K562 (cell line): Measurements from ENCODE around the gene IL17RA.

Experiments
- ARID2 ChIP-seq: fragments of 450-650 bp; IDR thresholded peaks from 2 replicates; pipeline ENCODE4 v1.6.1; 2017; ENCODE audit warnings: antibody characterized with exemption, mild to moderate bottlenecking
- GABPA ChIP-seq: fragments of 200-800 bp; sonication (Bioruptor generic); conservative IDR thresholded peaks from 2 replicates; pipeline ENCODE4 v1.6.1; 2016; ENCODE audit warnings: low read depth, missing genetic modification characterization, missing compliant biosample characterization
- GTF2E2 ChIP-seq: fragments of 200-800 bp; sonication (Bioruptor generic); IDR thresholded peaks from 2 replicates; pipeline ENCODE4 v1.6.1; 2016; ENCODE audit warnings: missing genetic modification characterization, missing compliant biosample characterization
- HBP1 ChIP-seq: fragments of 450-650 bp; formaldehyde crosslinking; IDR thresholded peaks from 2 replicates; pipeline ENCODE4 v1.4.0; 2022; ENCODE audit warnings: missing genetic modification characterization
- PHF8 ChIP-seq: fragments of 200-600 bp; sonication (generic); IDR thresholded peaks from 2 replicates; pipeline ENCODE4 v1.6.1; 2012; ENCODE audit warnings: mixed run types, mild to moderate bottlenecking, inconsistent platforms, low read length, moderate library complexity, borderline replicate concordance
- POLR2A ChIP-seq: fragments of 450-650 bp; conservative IDR thresholded peaks from 2 replicates; pipeline ENCODE4 v1.6.1; 2016
- POLR2AphosphoS5 ChIP-seq: IDR thresholded peaks from 2 replicates; pipeline ENCODE4 v1.6.1; 2011; ENCODE audit warnings: mild to moderate bottlenecking, low read depth, low read length, moderate library complexity; ENCODE audit not compliant: control insufficient read depth, insufficient read depth
- TAF1 ChIP-seq: IDR thresholded peaks from 2 replicates; pipeline ENCODE4 v1.6.1; 2011; ENCODE audit warnings: mild to moderate bottlenecking, low read length, moderate library complexity; ENCODE audit not compliant: insufficient read depth, control insufficient read depth, severe bottlenecking; ENCODE audit errors: extremely low read depth
- ZBTB43 ChIP-seq: sonication (generic); formaldehyde crosslinking; IDR thresholded peaks from 2 replicates; pipeline ENCODE4 v1.8.0; 2023; ENCODE audit warnings: mild to moderate bottlenecking, missing genetic modification reagents
- ZZZ3 ChIP-seq: fragments of 450-650 bp; IDR thresholded peaks from 2 replicates; pipeline ENCODE4 v1.6.1; 2016; ENCODE audit warnings: antibody characterized with exemption, mild to moderate bottlenecking, moderate library complexity
- TF ChIP-seq, protein P1 (sequence below): fragments of 450-650 bp; IDR thresholded peaks from 2 replicates; pipeline ENCODE4 v1.6.1; 2016; ENCODE audit warnings: mild to moderate bottlenecking, moderate library complexity

- no peak for TF ChIP-seq POLR2A
- no peak for TF ChIP-seq ZZZ3
- TF ChIP-seq, protein P1, sequence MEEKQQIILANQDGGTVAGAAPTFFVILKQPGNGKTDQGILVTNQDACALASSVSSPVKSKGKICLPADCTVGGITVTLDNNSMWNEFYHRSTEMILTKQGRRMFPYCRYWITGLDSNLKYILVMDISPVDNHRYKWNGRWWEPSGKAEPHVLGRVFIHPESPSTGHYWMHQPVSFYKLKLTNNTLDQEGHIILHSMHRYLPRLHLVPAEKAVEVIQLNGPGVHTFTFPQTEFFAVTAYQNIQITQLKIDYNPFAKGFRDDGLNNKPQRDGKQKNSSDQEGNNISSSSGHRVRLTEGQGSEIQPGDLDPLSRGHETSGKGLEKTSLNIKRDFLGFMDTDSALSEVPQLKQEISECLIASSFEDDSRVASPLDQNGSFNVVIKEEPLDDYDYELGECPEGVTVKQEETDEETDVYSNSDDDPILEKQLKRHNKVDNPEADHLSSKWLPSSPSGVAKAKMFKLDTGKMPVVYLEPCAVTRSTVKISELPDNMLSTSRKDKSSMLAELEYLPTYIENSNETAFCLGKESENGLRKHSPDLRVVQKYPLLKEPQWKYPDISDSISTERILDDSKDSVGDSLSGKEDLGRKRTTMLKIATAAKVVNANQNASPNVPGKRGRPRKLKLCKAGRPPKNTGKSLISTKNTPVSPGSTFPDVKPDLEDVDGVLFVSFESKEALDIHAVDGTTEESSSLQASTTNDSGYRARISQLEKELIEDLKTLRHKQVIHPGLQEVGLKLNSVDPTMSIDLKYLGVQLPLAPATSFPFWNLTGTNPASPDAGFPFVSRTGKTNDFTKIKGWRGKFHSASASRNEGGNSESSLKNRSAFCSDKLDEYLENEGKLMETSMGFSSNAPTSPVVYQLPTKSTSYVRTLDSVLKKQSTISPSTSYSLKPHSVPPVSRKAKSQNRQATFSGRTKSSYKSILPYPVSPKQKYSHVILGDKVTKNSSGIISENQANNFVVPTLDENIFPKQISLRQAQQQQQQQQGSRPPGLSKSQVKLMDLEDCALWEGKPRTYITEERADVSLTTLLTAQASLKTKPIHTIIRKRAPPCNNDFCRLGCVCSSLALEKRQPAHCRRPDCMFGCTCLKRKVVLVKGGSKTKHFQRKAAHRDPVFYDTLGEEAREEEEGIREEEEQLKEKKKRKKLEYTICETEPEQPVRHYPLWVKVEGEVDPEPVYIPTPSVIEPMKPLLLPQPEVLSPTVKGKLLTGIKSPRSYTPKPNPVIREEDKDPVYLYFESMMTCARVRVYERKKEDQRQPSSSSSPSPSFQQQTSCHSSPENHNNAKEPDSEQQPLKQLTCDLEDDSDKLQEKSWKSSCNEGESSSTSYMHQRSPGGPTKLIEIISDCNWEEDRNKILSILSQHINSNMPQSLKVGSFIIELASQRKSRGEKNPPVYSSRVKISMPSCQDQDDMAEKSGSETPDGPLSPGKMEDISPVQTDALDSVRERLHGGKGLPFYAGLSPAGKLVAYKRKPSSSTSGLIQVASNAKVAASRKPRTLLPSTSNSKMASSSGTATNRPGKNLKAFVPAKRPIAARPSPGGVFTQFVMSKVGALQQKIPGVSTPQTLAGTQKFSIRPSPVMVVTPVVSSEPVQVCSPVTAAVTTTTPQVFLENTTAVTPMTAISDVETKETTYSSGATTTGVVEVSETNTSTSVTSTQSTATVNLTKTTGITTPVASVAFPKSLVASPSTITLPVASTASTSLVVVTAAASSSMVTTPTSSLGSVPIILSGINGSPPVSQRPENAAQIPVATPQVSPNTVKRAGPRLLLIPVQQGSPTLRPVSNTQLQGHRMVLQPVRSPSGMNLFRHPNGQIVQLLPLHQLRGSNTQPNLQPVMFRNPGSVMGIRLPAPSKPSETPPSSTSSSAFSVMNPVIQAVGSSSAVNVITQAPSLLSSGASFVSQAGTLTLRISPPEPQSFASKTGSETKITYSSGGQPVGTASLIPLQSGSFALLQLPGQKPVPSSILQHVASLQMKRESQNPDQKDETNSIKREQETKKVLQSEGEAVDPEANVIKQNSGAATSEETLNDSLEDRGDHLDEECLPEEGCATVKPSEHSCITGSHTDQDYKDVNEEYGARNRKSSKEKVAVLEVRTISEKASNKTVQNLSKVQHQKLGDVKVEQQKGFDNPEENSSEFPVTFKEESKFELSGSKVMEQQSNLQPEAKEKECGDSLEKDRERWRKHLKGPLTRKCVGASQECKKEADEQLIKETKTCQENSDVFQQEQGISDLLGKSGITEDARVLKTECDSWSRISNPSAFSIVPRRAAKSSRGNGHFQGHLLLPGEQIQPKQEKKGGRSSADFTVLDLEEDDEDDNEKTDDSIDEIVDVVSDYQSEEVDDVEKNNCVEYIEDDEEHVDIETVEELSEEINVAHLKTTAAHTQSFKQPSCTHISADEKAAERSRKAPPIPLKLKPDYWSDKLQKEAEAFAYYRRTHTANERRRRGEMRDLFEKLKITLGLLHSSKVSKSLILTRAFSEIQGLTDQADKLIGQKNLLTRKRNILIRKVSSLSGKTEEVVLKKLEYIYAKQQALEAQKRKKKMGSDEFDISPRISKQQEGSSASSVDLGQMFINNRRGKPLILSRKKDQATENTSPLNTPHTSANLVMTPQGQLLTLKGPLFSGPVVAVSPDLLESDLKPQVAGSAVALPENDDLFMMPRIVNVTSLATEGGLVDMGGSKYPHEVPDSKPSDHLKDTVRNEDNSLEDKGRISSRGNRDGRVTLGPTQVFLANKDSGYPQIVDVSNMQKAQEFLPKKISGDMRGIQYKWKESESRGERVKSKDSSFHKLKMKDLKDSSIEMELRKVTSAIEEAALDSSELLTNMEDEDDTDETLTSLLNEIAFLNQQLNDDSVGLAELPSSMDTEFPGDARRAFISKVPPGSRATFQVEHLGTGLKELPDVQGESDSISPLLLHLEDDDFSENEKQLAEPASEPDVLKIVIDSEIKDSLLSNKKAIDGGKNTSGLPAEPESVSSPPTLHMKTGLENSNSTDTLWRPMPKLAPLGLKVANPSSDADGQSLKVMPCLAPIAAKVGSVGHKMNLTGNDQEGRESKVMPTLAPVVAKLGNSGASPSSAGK: no peak
- no peak for TF ChIP-seq PHF8
- TF ChIP-seq HBP1 (CRISPR knock-in tag): no peak
- TF ChIP-seq ZBTB43 (CRISPR knock-in tag): no peak
- TF ChIP-seq GTF2E2 (tag): no peak
- peak; percentile 54; the same call in 1 of the 2 replicates for TF ChIP-seq ARID2
- no peak for TF ChIP-seq GABPA (tag)
- no peak for TF ChIP-seq POLR2AphosphoS5
- no peak for TF ChIP-seq TAF1
Measured at GRCh38 chr22:17057959-17058814, 26.6 kb upstream of the IL17RA start.
